NCI-H2196 (cell line): ENCODE measurements around the gene AFAP1L1.

Experiments used
- DNase-seq: peaks from one replicate; lab custom pipeline; 2025; ENCODE audit not compliant: unreplicated experiment; lab: John Stamatoyannopoulos, UW

The AFAP1L1 gene

DNA sequence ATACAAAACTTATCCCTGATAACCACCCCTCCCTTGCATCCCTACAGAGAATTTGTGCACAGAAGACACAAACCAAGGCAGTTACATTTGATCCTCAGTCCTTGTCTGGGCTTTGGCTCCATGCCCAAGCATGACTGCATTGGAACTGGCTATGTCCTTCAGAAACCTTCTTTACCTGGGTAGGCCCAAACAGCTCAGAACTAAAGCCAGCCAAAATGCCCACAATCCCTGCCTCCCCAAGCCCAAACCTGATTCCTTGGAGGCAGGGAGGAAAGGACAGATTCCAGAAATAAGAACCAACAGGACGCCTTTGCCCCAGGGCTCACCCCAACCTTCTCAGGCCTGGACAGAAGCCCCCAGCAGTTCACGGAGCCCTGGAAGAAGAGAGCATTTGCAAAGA lies 99.2 kb downstream of the AFAP1L1 start:
- DNase-seq = peak; percentile 28

DNA sequence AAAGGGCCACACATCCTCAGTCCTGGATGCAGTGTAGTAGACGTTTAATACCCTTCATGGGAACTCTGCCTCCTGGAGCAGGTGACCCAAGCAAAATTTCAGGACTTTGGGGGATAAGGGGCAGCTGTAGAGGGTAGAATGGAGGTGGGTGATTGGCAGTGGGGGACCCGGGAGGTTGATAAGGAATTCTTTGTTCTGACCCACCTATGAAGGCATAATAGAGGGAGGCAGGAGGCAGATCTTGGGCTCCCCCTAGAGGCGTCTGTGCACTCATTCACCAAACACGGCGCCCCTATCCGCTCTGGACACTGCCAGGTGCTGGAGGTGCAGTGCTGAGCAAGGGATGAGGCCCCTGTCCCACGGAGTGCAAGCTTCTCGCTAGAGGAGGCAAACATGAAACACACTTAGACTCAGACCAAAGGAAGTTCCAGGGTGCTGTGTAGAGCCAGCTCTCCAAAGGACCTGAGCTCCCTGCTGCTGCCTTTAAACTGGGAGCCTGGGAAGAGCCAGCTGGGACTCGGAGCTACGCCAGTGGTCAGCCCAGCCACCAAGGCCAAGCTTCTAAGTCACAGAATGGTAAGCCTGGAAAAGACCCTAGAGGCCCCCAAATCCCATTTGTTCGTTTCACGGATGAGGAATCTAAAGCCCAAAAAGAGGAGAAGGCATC lies 99.8 kb downstream of the AFAP1L1 start:
- peak; percentile 62 for DNase-seq

DNA sequence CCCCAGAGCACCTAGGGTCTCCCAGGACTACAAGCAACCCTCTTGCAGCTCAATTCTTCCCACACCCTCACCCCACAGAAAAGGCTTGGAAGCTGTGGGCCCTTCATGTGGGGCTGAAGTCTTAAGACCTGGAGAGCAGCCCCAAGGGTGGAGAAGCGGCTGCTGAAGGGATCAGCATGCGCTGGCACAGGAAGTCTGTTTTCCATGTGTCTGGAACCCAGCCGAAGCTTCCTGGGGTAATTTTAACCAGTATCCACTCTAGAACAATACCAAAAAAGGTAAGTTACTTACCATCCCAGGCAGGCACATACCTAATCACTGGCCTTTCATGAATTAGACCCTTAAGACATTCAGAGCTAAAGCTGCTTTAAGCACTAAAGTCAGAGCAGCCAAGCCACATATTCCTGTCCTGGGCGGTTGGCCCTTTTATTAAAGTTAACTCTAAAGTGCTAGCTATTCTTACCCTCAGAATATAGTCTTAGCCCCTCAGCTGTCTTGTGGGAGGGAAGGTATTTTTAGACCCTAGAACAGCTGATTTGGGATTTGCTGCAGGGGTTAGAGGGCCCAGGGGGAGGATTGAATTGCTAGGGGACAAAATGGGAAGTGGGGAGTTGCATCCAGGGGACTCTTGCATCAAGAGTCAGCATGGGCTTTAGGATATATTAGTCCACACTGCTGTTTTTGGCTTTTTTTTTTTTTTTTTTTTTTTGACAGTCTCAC lies 100.6 kb downstream of the AFAP1L1 start:
- DNase-seq = no peak

DNA sequence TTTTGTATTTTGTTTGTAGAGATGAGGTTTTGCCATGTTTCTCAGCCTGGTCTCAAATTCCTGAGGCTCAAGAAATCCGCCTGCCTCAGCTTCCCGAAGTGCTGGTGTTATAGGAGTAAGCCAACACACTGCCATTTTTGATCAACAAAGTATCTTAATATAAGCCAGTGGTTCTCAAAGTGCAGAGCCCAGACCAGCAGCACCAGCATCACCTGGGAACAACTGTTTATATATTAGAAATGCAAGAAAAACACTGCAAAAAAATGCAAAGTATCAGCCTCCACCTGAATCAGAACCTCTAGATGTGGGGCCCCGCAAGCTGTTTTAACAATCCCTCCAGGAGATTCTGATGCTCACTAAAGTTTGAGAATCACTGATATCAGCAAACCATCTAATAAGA lies 101.3 kb downstream of the AFAP1L1 start:
- no peak for DNase-seq

DNA sequence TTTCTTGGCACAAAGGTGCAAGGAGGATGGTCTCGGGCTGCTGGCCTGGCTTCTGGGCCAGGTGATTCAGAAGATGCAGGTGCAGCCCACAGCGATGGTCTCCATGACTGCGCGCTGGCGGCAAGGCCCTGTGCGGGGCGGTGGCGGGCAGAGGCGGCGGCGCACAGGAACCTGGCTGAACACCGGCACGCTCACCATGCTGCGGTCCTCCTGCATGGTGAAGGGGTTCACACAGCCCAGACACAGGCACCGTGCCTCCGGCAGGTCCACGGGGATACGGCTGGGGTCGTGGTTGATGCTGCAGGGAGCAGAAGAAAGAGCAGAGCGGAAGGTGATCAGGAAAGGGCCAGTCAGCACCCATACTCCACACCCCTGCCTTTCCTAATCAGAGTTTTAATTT lies 102.6 kb downstream of the AFAP1L1 start:
- no peak for DNase-seq

DNA sequence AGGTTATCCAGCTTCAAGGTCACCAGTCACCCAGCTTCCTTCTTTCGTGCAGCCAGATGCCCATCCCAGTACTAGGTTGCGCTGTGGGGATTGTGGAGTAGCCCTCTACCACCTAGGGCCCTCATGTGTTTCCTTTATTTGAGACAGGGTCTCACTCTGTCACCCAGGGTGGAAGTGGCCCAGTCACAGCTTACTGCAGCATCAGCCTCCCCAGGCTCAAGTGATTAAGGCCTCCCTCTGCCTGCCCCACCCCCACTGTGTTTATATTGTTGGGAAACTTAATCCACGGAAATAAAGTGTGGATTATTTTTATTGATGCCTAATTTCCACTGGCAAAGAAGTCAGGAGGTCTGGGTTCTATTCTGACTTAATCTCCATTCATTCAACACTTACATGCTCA lies 103.1 kb downstream of the AFAP1L1 start:
- no peak for DNase-seq

DNA sequence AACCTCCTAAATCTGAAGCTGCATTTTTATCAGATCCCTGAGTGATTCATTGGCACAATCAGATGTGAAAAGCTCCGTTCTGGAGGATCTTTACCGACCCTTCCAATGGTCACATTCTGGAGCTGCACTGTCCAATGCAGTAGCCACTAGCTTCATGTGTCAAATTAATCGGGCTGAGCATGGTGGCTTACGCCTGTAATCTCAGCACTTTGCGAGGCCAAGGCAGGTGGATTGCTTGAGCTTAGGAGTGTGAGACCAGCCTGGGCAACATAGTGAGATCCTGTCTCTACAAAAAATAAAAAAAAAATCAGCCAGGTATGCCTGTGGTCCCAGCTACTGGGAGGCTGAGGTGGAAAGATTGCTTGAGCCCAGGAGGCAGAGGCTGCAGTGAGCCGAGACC lies 103.8 kb downstream of the AFAP1L1 start:
- no peak for DNase-seq

DNA sequence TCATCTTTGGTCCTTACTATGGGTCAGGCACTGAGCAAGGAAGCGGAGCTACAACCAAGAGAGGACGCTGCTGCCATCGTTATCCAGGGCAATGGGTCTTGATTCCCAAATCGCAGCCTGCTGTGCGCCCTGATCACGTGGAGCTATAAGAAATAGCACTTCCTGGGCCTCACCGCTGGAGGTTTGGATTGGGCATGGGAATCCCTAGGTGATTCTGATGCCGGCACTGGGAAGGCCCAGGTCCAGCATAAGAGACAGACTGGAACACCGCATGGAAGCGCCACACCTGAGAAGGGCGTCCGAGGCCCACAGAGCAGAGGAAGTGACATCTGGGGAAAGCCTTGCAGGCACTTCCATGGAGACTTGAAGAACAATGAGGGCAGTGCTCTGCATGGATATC lies 104.4 kb downstream of the AFAP1L1 start:
- DNase-seq = no peak

DNA sequence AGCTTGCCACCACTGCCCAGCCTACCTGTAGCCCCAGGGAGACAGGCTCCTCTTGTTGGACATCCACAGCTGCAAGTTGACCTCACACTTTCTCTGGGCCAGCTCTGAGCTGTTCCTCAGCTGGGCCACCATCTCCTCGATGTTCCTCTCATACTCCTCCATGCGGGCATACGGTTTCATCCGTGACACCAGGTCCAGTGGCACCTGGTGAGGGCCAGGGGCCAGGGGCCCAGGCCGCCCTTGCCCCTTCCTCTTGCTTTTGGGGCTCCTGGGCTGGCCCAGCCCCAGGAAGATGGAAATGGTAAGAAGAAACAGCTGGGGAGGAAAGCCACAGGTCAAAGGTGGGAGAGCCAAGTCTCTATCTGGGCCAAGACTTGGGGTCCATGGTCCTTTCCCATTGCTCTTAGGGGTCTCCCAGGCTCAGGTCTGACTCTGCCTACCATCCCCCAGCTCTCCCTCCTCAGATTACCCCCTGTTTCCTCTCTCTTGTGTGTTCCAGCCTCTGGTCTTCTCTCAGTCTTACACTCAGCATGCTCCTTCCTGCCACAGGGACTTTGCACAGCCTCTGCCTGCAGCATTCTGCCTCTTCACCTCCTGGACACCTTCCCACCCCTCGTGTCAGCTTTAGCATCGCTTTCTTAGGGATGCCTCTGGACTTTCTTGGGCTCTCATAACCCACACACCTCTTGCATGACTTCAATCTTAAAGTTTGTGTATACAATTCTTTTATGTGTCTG lies 105.2 kb downstream of the AFAP1L1 start:
- no peak for DNase-seq

DNA sequence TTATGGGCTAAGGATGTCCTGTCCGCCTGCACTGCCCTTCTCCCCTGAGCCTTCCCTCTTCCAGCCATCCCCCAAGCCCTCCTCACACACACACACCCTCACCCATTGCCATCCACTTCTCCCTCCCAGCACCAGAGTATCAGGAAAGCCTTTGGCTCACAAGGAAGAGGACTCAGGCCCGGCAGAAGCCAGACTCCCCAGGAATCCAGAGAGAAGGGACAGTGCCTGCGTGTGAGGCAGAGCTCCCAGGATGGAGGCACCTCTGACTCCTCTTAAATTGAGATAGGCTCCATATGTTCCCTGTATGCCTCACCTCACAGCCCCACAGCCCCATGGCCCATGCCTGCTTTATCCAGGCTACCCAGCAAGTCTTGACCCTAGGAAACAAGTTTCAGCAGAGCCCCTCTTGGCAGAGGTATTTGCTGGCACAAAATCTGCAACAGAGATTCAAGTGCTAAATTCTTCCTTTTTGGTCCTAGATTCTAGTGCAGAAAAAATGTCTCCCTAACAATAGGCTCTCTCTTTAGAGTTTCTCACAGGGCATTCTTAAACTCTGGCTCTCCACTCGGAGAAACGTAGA lies 106.7 kb downstream of the AFAP1L1 start:
- no peak for DNase-seq

DNA sequence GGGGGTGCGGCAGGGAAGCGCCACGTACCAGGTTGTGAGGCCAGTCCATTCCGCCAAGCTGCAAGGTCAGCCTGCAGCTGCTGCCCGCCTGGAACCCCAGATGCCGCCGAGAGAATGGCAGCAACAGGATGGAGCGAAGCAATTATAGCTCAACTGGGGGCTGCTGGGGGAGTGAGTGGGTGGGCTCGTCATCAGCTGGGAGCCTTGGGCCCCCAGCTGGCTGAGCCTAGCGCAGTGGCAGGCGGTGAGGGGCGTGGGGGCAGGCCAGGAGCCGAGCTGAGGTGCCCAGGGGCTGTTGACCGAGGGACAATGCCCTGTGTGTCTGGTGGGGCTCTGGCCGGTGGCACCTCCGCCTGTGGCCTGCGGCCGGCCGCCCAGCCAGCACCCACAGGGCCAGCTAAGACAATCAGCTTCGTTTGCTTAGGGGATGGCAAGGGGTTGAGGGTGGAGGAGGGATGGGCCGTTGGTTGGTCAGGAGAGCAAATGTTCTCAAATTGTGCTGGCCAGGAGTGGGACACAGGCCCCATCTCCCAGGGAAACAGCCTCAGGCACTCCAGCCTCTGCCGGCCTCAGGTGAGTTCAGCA lies 107.6 kb downstream of the AFAP1L1 start, which contains the start of gene IL17B:
TSS of gene IL17B (minus strand) at position 116 of the 585 bp plus-strand sequence. CDS start at position 49, 67 bp downstream.
- DNase-seq = no peak

DNA sequence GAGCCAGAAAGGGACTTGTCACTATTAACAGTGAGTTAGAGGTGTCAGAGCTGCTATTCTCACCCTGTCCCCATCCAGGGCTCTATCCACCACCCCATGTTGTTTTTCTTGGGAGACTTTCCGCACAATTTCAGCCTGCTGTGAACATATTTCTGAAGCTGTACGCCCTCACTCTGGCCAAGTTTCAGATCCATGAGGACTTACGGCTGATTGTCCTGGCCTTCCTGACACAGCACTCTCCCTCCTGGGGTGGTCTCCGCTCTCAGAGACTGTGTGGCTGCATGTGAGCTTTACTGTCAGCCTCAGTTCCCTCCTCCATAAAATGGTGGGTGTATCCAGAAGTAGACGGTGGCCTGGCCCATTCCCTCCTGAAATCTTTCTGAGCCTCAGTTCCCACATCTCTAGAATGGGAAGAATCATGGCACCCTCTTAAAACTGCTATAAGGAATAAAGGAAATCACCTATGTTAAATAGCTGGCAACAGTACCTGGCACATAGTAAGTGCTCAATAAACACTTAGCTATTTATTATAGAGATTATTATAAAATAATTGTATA lies 108.2 kb downstream of the AFAP1L1 start:
- DNase-seq = no peak

DNA sequence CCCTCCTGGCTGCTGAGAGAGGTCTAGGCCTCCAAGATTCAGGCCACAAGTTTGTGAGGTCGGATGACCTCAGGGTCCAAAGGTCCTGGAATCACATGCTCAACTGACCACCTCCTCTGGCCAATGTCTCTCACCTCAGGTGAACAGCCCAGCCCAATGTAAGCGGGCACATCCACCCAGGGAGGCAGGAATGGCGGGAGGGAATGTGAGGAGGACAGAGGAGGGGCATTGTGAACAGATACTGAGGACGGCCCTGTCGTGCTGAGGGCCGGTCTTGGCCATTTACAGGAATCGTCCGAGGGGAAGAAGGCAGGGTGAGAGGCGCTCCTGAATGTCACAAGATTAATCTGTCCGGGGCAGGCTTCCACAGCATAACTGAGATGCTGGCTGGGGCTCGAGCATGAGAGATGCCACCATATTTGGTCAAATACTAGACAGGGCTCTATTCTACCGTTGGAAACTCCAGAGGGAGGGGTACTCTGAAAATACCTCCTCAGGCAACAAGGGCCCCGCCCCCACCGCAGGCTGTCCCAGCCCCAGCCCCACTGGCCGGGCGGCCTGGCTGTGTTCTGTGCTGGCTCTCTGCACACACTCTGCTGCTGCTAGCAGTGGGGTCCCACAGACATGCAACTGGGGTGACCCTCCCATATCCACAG lies 108.9 kb downstream of the AFAP1L1 start:
- DNase-seq = no peak

DNA sequence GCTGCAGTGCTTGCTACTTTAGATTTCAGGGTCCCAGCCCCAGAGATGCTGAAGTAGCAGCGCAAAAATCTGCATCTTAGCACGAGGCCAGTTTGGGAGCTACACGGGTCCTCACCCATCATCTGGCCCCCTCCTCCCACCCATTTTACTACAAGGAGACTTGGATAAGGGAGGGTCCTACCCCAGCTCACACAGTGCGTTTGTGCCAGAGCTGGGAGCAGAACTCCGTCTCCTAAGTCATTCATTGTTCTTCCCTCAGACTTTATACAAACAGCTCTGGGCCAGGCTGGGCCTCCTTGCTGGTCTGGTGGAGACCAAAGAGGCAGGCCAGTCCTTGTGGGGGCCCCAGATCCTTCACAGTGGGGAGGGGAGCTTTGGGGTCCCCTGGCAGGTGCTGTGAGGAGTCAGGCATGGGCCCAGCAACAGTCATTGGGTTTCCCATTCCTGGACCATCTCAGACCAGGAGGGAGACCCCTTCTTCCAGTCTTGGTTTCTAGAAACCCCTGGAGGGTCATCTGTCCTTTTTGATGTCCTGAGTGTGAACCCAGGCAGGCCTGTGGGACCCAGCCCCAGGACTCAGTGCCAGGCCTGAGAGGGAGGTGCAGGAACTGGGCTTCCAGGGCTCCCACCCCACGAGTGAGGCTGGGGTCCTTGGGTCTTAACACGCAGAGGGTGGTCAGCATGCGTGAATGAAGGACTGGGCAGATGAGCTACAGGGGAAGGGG lies 109.8 kb downstream of the AFAP1L1 start:
- no peak for DNase-seq

DNA sequence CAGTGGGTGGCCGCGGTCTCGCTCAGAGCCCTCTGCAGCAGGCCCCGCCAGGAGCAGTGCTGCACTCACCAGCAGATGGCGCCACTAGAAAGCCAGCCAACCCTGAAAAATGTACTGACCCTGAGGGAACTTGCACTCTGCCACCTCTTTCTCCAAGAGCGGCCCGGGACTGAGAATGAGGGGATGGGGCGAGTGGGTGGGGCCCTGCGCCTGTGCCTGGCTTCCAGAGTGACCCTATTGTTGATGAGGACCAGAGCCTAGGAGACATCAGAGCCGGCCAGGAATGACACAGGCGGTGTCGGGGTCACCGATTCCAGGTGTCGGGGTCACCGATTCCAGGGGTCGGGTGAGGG lies 110.3 kb downstream of the AFAP1L1 start:
- peak; percentile 47 for DNase-seq

DNA sequence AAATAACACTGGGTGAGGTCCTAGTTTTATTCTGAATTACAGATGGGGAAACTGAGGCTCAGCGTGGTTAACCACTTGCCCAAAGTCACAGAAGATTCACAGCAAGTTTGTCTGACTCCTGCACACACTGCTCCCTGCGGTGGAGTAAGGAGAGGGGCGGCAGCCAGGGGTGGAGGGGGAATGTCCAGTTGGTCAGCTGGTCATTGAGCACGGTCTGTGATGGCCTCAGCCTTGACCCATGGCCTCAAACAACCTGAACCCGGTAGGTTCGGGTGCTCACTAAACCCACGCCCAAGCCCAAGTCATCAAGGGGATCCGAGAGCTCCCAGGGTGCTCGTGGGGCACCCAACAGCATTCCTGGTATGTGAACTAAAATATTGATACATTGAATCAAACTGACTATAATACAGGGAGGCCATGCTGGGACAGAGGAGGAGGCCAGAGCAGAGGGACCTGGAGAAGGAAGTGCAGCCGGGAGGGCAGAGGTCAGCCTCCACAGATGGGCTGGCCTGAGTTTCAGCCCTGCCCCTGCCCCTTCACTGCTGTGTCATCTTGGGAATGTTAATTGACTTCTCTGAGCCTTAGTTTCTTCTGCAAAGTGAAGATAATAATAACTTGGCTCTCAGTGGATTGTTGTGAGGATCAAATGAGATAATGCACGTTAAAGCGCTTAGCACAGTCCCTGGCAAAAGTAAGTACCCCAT lies 111.0 kb downstream of the AFAP1L1 start:
- no peak for DNase-seq

DNA sequence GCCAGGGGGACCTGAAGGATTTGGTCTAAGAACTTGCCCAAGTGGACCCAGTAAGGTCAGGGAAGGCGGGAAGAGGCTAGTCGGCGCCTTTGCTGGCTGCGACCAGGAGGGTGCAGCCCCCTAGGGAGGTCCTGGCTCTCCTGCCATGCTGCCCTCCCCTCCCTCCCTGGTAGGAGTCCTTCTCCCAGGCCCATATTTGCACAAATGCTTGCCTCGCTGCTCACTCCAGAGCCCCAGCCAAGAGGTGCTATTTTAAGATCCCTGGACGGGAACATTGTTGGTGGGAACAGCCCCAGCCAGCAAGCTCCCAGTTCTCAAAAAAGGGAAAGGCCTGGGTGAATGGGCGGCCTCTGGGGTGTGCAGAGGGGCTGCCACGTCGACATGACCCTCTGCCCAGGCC lies 111.7 kb downstream of the AFAP1L1 start:
- DNase-seq = no peak

DNA sequence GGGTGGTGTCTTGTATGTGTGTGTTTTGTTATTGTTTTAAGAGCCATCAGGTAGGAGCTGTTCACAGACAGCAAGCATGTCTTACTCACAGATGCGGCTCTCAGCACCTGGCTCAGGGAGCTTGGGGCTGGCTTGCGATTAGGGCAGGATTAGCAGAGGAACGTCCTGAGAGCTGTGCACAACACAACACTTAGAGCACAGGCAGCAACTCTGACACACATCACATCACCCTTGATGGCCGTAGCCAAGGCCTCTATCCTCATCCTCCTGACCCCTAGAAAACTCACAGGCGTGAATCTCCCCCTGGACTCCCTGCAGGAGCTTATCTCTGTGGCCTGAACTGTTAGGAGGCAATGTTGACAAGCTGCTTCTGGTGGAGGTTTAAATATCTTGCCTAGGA lies 114.5 kb downstream of the AFAP1L1 start:
- no peak for DNase-seq

DNA sequence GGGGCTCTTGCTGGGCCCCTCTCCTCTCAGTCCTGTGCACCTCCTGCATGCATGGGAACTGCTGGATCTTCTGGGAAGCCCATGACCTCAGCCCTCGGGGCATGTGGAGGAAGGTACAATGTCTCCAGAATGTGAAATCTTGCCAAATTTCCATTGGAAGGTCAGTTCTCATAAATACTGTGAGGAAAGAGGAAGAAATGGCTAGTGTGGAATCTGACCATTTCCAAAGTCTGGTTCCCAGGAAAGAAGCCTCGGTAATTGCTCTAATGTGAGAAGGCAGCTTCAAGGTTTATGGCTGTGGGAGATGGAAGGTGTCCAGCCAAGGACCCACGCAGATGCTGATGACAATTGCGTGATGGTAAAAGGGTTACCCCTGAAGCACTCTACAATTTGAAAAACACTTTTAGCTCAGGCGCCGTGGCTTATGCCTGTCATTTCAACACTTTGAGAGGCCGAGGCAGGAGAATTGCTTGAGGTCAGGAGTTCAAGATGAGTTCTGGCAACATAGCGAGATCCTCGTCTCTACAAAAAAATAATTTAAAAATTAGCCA lies 115.5 kb downstream of the AFAP1L1 start:
- DNase-seq = no peak
